GM12878 (cell line): ENCODE results near the gene AP2B1. TPM values are rescaled to one million over a fixed set of nuclear protein-coding genes. Genes with fewer than 3 reads are reported as not detected.

Experiments
- ATAC-seq: fragments of 200-7000 bp; cut with Tn5 transposase; 3 replicates; pipeline ENCODE4 v1.9.1; 2020; ENCODE audit warnings: mild to moderate bottlenecking, moderate library complexity
- BruUV-seq: library from RNA; stranded (reverse); fragments of 400-500 nt; replicated peaks from 2 replicates; lab custom pipeline; 2021; lab: Mats Ljungman, UMichigan
- CTCF ChIA-PET: fragments of 300-600 bp; sonication (Branson Sonifier 250); formaldehyde crosslinking; extraction: SDS; loops from one replicate; lab custom pipeline; 2021; ENCODE audit warnings: inconsistent platforms; lab: Yijun Ruan, JAX
- POLR2A ChIA-PET: fragments of 350-600 bp; formaldehyde crosslinking; extraction: SDS; loops from one replicate; lab custom pipeline; 2021; ENCODE audit warnings: inconsistent platforms; lab: Charles Lee
- RAD21 ChIA-PET: fragments of 300-600 bp; sonication (Branson Sonifier 250); formaldehyde crosslinking; loops from one replicate; lab custom pipeline; 2023; ENCODE audit warnings: antibody characterized with exemption; ENCODE audit not compliant: unreplicated experiment; lab: Charles Lee
- SMC1A ChIA-PET: fragments of 300-600 bp; sonication (Branson Sonifier 250); formaldehyde crosslinking; loops from one replicate; lab custom pipeline; 2023; ENCODE audit not compliant: unreplicated experiment, uncharacterized antibody; lab: Charles Lee
- DNase-seq: peaks from one replicate; pipeline ENCODE4 v3.0.0-alpha.2; 2011; ENCODE audit warnings: low read depth, low spot score
- FAIRE-seq: peaks from 3 replicates; lab custom pipeline; 2011; peaks lifted over from hg19 to GRCh38; lab: Jason Lieb, UNC
- H2AFZ ChIP-seq: 2 replicates; pipeline ENCODE4 v1.6.0; 2011; ENCODE audit warnings: low read depth, low read length, control low read depth; ENCODE audit not compliant: control insufficient read depth
- H3K27ac ChIP-seq: 2 replicates; pipeline ENCODE4 v1.5.1; 2011; ENCODE audit warnings: control low read depth; ENCODE audit not compliant: control insufficient read depth, insufficient read depth
- H3K27me3 ChIP-seq, 2 experiments: replicated peaks in 1 of 2; 2 replicates each; pipeline versions ENCODE4 v1.6.0 to v1.6.1; 2011; ENCODE audit warnings: low read length in 1 of 2; ENCODE audit not compliant: control insufficient read depth in 2 of 2, insufficient read depth in 2 of 2
- H3K36me3 ChIP-seq, 2 experiments: 2 replicates each; pipeline ENCODE4 v1.5.1; 2011; ENCODE audit warnings: low read length in 1 of 2; ENCODE audit not compliant: control insufficient read depth in 2 of 2, insufficient read depth in 2 of 2
- H3K4me1 ChIP-seq: 2 replicates; pipeline ENCODE4 v1.6.1; 2011; ENCODE audit warnings: mild to moderate bottlenecking, low read length, moderate library complexity, mixed read lengths; ENCODE audit not compliant: control insufficient read depth, insufficient read depth
- H3K4me2 ChIP-seq: 2 replicates; pipeline ENCODE4 v1.6.0; 2011; ENCODE audit warnings: control low read depth; ENCODE audit not compliant: control insufficient read depth, insufficient read depth
- H3K4me3 ChIP-seq: fragments of 200-600 bp; sonication (generic); 2 replicates; pipeline ENCODE4 v1.5.1; 2016
- H3K79me2 ChIP-seq: 2 replicates; pipeline ENCODE4 v1.6.0; 2011; ENCODE audit warnings: low read length; ENCODE audit not compliant: control insufficient read depth, insufficient read depth
- H3K9ac ChIP-seq: 2 replicates; pipeline ENCODE4 v1.8.0; 2011; ENCODE audit warnings: low read length, control low read depth, mixed read lengths; ENCODE audit not compliant: control insufficient read depth, insufficient read depth
- H3K9me3 ChIP-seq: replicated peaks from 3 replicates; pipeline ENCODE4 v1.5.1; 2011; ENCODE audit warnings: mild to moderate bottlenecking, low read length; ENCODE audit not compliant: control insufficient read depth, insufficient read depth
- H4K20me1 ChIP-seq: 2 replicates; pipeline ENCODE4 v1.6.0; 2011; ENCODE audit not compliant: control insufficient read depth, insufficient read depth
- ATF3 ChIP-seq: IDR thresholded peaks from 2 replicates; pipeline ENCODE4 v1.6.1; 2011; ENCODE audit warnings: low read depth, mild to moderate bottlenecking, low read length, moderate library complexity, borderline replicate concordance; ENCODE audit errors: extremely low read depth
- BCLAF1 ChIP-seq: fragments of 450-650 bp; IDR thresholded peaks from 2 replicates; pipeline ENCODE4 v1.6.1; 2017; ENCODE audit warnings: antibody characterized with exemption, mild to moderate bottlenecking, moderate library complexity
- BRCA1 ChIP-seq: IDR thresholded peaks from 2 replicates; pipeline ENCODE4 v1.6.1; 2011; ENCODE audit warnings: low read depth, low read length, improper control_type of control experiment
- CHD4 ChIP-seq: fragments of 200-600 bp; sonication (generic); IDR thresholded peaks from 2 replicates; pipeline ENCODE4 v1.6.1; 2016; ENCODE audit warnings: mild to moderate bottlenecking
- EZH2 ChIP-seq: IDR thresholded peaks from 2 replicates; pipeline ENCODE4 v1.6.1; 2012; ENCODE audit warnings: low read depth, mild to moderate bottlenecking, control low read depth, inconsistent platforms, low read length, borderline replicate concordance; ENCODE audit not compliant: control insufficient read depth
- IRF4 ChIP-seq: IDR thresholded peaks from 2 replicates; pipeline ENCODE4 v1.6.1; 2011; ENCODE audit warnings: low read depth, low read length
- KAT2A ChIP-seq: conservative IDR thresholded peaks from 2 replicates; pipeline ENCODE4 v1.6.1; 2011; ENCODE audit warnings: low read depth, low read length; ENCODE audit not compliant: control insufficient read depth
- POLR2A ChIP-seq: IDR thresholded peaks from 2 replicates; pipeline ENCODE4 v1.6.1; 2011; ENCODE audit warnings: low read depth, mild to moderate bottlenecking, low read length
- RUNX3 ChIP-seq: IDR thresholded peaks from 2 replicates; pipeline ENCODE4 v1.6.1; 2012; ENCODE audit warnings: low read length, inconsistent platforms
- SRF ChIP-seq, 2 experiments: IDR thresholded peaks; 2 replicates each; pipeline ENCODE4 v1.6.1; 2011; ENCODE audit warnings: low read depth in 2 of 2, low read length in 2 of 2, mild to moderate bottlenecking in 1 of 2, moderate library complexity in 1 of 2
- ZSCAN29 ChIP-seq: fragments of 450-650 bp; IDR thresholded peaks from 2 replicates; pipeline ENCODE4 v1.6.1; 2017; ENCODE audit warnings: mild to moderate bottlenecking, moderate library complexity
- WGBS: methylation state at CpG from one replicate; pipeline ENCODE4 v1.1.6; 2016; ENCODE audit warnings: low lambda C conversion rate; ENCODE audit not compliant: insufficient replicate concordance, insufficient coverage; ENCODE audit errors: missing lambda C conversion rate; 5-methylcytosine and 5-hydroxymethylcytosine counted together
- in situ Hi-C: fragments of 300-500 bp; cut with MboI; formaldehyde crosslinking; loops from 9 replicates; pipeline ENCODE4 v1.14.3; 2018; ENCODE audit warnings: mixed read lengths
- intact Hi-C: fragments of 100-400 bp; cut with micrococcal nuclease; formaldehyde crosslinking; loops from one replicate; pipeline ENCODE4 v1.14.2; 2022; ENCODE audit not compliant: unreplicated experiment
- polyA plus RNA-seq, 11 experiments: library from polyadenylated mRNA; depleted of rRNA in 4 of 11; unstranded in 6 of 11; stranded (reverse) in 5 of 11; fragments of >200 nt; fragmentation: Nextera tagmentation in 4 of 11; fragmentation: Illumina TruSeq in 1 of 11; extraction: Ambion mirVana in 4 of 11; extraction: Trizol in 1 of 11; gene quantifications; 1 replicate in 1 of 11; 2 replicates in 10 of 11; pipeline versions ENCODE4 v1.2.1 to v1.2.3, GENCODE V29; 2011 to 2016; ENCODE audit warnings: inconsistent platforms in 2 of 11, missing spikeins in 2 of 11, low read depth in 1 of 11
- total RNA-seq, 4 experiments: library from RNA; depleted of rRNA in 3 of 4; stranded (reverse); fragments of >200 nt in 3 of 4; fragmentation: Illumina TruSeq in 1 of 4; extraction: Trizol in 1 of 4; gene quantifications; 2 replicates each; pipeline versions ENCODE4 v1.2.1 to v1.2.3, GENCODE V29; 2013 to 2021
- TF ChIP-seq, protein P1 (sequence below): fragments of 450-650 bp; IDR thresholded peaks from 2 replicates; pipeline ENCODE4 v1.6.1; 2016; ENCODE audit warnings: mild to moderate bottlenecking

The AP2B1 gene
- total and polyA plus RNA-seq, 10 of the 15 experiments (the other 5 are each of a cell fraction or from before 2014, with no cell fraction given): 18.6 to 112 (median 53.9) TPM

DNA sequence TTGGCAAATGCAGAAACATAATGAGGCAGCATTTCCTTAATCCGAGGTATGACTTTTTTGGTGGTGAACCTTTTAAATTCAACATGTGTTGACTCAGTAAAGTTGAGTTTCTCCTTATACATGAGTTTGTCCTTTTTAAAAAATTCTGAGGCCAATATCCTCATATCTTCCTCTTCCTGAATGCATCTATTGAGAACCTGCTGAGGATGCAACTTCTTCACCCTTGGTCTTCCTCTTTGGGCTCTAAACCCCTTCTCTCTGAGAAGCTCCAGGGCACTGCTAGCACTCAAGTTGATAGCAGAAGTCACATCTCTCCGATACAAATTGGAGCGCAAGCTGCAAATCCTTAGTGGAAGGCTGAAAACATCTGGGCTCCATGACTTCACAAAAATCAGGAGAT lies 29.8 kb upstream of the AP2B1 start:
- in situ Hi-C loops: loop anchor here (5.0 kb wide), 1 partner anchor 50 kb away; no protein-coding TSS in a partner anchor

GRCh38 chr17:35559495-35560210 lies 27.5 kb upstream of the AP2B1 start:
- SMC1A ChIA-PET: interaction anchor here (1.0 kb wide), 1 partner anchor 53 kb away, joined by 4 read pairs; no protein-coding TSS in a partner anchor
- Histone ChIP-seq H4K20me1 (no peaks in the 10 kb centered on the region), H3K9me3 (no peaks in the 10 kb centered on the region), H3K9ac (no peak overlapping the region), H3K27me3 (no peaks in the 10 kb centered on the region; a peak in 1 of 4 replicates), H3K79me2 (no peaks in the 10 kb centered on the region), H3K4me2 (no peak overlapping the region), H3K4me3 (no peak overlapping the region), H2AFZ (no peak overlapping the region), H3K36me3 (no peaks in the 10 kb centered on the region), H3K4me1 (no peaks in the 10 kb centered on the region), H3K27ac (no peak overlapping the region)
- POLR2A ChIA-PET: no interaction called here
- RAD21 ChIA-PET: no interaction called here
- FAIRE-seq: no peak
- WGBS: 35% methylated on average over 2 of the region's 2 CpGs
- intact Hi-C loops: loop anchor here (5.0 kb wide), 1 partner anchor 188 kb away; no protein-coding TSS in a partner anchor
- no peak for DNase-seq
- in situ Hi-C loops: loop anchor here (5.0 kb wide), 1 partner anchor 52 kb away; no protein-coding TSS in a partner anchor
- BruUV-seq: no TSS peak
- CTCF ChIA-PET: interaction anchor here (1.6 to 1.8 kb wide), 2 partner anchors 10 to 54 kb away, joined by 5 to 6 read pairs; no protein-coding TSS in a partner anchor
- no peak for ATAC-seq
- TF ChIP-seq, protein P1, sequence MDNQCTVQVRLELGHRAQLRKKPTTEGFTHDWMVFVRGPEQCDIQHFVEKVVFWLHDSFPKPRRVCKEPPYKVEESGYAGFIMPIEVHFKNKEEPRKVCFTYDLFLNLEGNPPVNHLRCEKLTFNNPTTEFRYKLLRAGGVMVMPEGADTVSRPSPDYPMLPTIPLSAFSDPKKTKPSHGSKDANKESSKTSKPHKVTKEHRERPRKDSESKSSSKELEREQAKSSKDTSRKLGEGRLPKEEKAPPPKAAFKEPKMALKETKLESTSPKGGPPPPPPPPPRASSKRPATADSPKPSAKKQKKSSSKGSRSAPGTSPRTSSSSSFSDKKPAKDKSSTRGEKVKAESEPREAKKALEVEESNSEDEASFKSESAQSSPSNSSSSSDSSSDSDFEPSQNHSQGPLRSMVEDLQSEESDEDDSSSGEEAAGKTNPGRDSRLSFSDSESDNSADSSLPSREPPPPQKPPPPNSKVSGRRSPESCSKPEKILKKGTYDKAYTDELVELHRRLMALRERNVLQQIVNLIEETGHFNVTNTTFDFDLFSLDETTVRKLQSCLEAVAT: no peak
- TF ChIP-seq EZH2 (no peak), CHD4 (no peak), RUNX3 (no peak), BCLAF1 (no peak), BRCA1 (no peak), SRF (IDR thresholded peaks at IDR 0.05; ENCODE audit: low read depth in 2 of 2, low read length in 2 of 2) (no peak), POLR2A (no peak), KAT2A (no peak), ATF3 (no peak), IRF4 (no peak)

More for the DNA sequence above, 29.8 kb upstream of the AP2B1 start:
- H3K9me3 ChIP-seq: no peaks in the 10 kb centered on the region
- no peaks in the 10 kb centered on the region for H3K4me1 ChIP-seq
- RAD21 ChIA-PET: no interaction called here
- DNase-seq: no peak
- BruUV-seq: no TSS peak
- no peak for TF ChIP-seq ZSCAN29
- CTCF ChIA-PET: no interaction called here
- H4K20me1 ChIP-seq: no peaks in the 10 kb centered on the region
- intact Hi-C loops: loop anchor here (5.0 kb wide), 1 partner anchor 190 kb away; no protein-coding TSS in a partner anchor
- H3K9ac ChIP-seq: no peak overlapping the region
- WGBS: 82% methylated on average over 3 of the region's 3 CpGs
- no peaks in the 10 kb centered on the region for H3K79me2 ChIP-seq
- H3K27ac ChIP-seq: no peak overlapping the region
- FAIRE-seq: no peak
- SMC1A ChIA-PET: interaction anchor here (0.8 kb wide), 1 partner anchor 19 kb away, joined by 3 read pairs; no protein-coding TSS in a partner anchor
- no peaks in the 10 kb centered on the region; a peak in 1 of 4 replicates for H3K36me3 ChIP-seq
- POLR2A ChIA-PET: no interaction called here
- no peak overlapping the region for H3K4me3 ChIP-seq
- no peak overlapping the region for H2AFZ ChIP-seq
- H3K27me3 ChIP-seq: no peaks in the 10 kb centered on the region
- ATAC-seq: no peak
- H3K4me2 ChIP-seq: no peak overlapping the region
